ENCODE data around the gene AKR1C3. TPM values are rescaled to one million over a fixed set of nuclear protein-coding genes. Genes with fewer than 3 reads are reported as not detected.
"Not testable (repeated sequence)": the region's sequence is repeated elsewhere in the genome, so short reads cannot be mapped to it uniquely, and the experiment has no call there.

The AKR1C3 gene
- 1 to 10 TPM; 6.0 to 7.6 TPM for total RNA-seq

DNA sequence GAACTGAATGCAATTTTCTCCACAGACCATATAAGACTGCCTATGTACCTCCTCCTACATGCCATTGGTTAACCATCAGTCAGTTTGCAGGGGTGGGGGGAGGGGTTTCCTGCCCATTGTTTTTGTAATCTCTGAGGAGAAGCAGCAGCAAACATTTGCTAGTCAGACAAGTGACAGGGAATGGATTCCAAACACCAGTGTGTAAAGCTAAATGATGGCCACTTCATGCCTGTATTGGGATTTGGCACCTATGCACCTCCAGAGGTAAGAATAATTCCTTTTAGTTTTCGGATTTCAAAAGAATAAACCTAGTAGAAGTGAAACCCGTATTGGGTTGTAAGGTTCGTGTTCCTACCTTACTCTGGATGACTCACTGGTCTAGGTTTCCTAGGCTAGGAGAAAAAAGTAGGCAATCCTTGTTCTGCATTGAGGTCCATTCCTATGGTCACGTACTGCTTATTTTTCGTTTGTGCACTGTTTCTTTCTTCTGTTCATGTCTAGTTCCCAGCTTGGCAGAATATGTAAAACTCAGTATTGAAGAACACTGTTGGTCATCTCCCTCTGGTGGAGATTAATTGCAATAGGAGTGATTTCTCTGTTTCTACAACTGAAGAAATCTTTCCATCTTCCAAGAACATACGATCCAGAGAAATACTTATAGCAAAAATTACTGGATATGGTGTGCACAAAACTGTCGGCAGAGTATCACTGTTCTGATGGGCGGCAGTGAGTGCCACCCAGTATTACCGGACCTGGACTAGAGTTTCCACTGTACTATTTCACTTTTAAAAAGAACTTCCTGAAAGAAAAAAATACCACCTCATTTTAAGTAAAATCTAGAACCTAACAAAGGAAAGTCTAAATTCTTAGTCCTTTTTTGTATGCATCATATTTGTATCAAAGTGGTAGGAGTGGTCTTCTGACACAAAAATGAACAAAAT lies at the start of gene AKR1C3:
TSS of gene AKR1C3 (plus strand) at position 150 of the 941 bp plus-strand sequence. CDS start at position 181, 31 bp downstream.
- Mint-ChIP-seq H3K27ac (peak within 1 kb of the TSS; percentile 7), H3K4me1 (peaks cover 6% of the 10 kb centered on the region), H3K9me3 (no peaks in the 10 kb centered on the region), H3K27me3 (peaks cover 14% of the 10 kb centered on the region), H3K4me3 (peak within 1 kb of the TSS; percentile 62), H3K36me3 (ENCODE audit: low read depth) (no peaks in the 10 kb centered on the region)
- POLR2A ChIA-PET = interaction anchor here (1.3 kb wide), 1 partner anchor 319 kb away, joined by 3 read pairs; no protein-coding TSS in a partner anchor
- DNase-seq = no peak
- CTCF ChIA-PET = interaction anchor here (1.2 to 1.9 kb wide), 2 partner anchors 245 to 279 kb away, joined by 5 to 7 read pairs; no protein-coding TSS in a partner anchor

DNA sequence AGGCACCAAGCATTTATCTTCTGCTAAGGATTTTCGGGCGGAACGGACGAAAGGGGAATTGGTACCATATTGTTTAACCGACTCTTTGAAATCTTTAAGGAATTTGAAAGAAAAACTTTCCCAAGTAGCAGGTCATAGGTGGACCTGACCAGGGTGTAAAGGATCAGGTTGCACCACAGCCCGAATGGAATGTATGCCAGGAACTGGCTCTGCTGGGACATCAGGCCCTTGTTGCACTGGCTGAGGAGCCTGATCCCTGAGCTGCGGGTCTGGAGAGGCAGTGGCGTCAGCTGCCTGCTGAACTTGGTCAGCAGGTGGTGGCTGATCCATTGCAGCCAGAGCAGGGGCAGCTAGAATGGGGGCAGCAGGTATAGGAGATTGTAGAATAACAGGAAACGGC lies 49.1 kb upstream of the AKR1C3 start:
- Mint-ChIP-seq H3K27ac (no peak overlapping the region), H3K27me3 (no peaks in the 10 kb centered on the region), H3K36me3 (ENCODE audit: low read depth) (no peaks in the 10 kb centered on the region)

DNA sequence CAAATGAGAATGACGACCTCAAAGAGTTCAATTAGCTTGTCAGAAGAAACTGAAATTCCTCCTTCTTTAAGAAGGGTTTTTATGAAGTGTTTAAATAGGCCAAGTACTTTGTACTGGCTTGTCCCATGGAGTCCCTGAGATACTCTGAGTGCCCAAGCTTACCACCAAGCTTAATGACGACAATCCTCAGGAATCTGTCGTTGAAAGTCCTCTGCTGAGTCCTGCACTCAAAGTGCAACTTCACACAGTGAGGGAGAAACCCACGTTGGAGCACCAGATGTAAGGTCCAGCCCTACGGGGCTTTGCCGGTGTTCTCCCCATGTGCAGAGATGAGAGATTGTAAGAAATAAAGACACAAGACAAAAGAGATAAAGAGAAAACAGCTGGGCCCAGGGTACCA lies 47.8 kb upstream of the AKR1C3 start:
- H3K9me3 Mint-ChIP-seq = peaks cover 5% of the 10 kb centered on the region
- ChIA-PET POLR2A (no interaction called here), CTCF (no interaction called here)
- H3K36me3 Mint-ChIP-seq (ENCODE audit: low read depth) = no peaks in the 10 kb centered on the region
- H3K27ac Mint-ChIP-seq = no peak overlapping the region
- no peak overlapping the region for H3K4me3 Mint-ChIP-seq
- no peaks in the 10 kb centered on the region for H3K27me3 Mint-ChIP-seq
- DNase-seq = no peak
- peaks cover 1% of the 10 kb centered on the region for H3K4me1 Mint-ChIP-seq

More for the DNA sequence above, 49.1 kb upstream of the AKR1C3 start:
- Mint-ChIP-seq H3K4me1 (peaks cover 6% of the 10 kb centered on the region), H3K4me3 (no peak overlapping the region), H3K9me3 (peaks cover 5% of the 10 kb centered on the region)
- ChIA-PET POLR2A (no interaction called here), CTCF (no interaction called here)
- no peak for DNase-seq

DNA sequence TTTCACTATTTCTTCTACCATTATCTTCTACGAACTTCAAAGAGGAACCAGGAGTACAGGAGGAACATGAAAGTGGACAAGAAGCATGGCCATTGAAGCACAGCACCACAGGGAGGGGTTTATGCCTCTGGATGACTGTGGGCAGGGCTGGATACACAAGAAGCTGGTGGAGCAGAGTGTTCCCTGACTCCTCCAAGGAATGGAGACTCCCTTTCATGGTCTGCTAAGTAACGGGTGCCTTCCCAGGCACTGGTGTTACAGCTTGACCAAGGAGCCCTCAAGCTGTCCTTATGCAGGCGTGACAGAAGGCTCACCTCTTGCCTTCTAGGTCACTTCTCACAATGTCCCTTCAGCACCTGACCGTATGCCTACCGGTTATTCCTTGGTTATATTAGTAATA lies 47.2 kb upstream of the AKR1C3 start:
- H3K36me3 Mint-ChIP-seq (ENCODE audit: low read depth); DNase-seq; POLR2A ChIA-PET; H3K27ac Mint-ChIP-seq; H3K9me3 Mint-ChIP-seq; H3K4me1 Mint-ChIP-seq; H3K4me3 Mint-ChIP-seq; H3K27me3 Mint-ChIP-seq; CTCF ChIA-PET: not testable (repeated sequence)

DNA sequence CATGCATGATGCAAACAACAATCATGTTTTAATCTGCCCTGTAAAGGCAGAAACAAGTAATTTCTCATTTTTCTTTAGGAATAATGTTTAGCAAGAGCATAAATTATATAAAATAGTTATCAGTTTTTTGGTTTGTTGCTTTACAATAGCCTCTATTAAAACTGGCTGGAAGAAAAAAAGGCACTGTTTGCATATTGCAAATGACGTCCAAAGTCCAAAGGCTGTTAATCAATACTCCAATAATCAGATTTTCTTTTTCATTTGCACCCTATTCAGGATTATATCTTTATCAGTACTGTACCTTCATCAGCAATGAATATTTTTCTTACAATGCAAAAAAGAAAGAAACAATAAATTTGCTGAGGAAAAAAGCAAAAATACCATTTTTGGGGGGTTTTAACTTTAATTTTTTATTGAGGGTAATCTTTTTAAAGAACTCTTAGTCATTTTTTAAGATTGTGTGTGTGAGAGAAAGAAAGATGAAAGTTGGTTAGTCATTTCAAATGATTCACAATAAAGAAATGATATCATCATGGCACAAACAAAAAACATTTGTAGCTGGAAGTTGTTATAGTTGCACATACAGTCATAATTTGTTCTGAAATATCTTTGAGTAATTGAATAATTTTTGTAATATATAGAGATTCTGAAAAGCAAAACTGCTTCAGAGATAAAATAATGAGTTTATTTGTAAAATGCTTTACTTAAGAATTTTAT lies 46.1 kb upstream of the AKR1C3 start:
- H3K27me3 Mint-ChIP-seq = no peaks in the 10 kb centered on the region
- H3K4me1 Mint-ChIP-seq = no peaks in the 10 kb centered on the region
- CTCF ChIA-PET = no interaction called here
- DNase-seq = no peak
- H3K9me3 Mint-ChIP-seq = peaks cover 5% of the 10 kb centered on the region
- H3K27ac Mint-ChIP-seq = no peak overlapping the region
- no peaks in the 10 kb centered on the region for H3K36me3 Mint-ChIP-seq (ENCODE audit: low read depth)
- POLR2A ChIA-PET = no interaction called here
- H3K4me3 Mint-ChIP-seq = no peak overlapping the region

DNA sequence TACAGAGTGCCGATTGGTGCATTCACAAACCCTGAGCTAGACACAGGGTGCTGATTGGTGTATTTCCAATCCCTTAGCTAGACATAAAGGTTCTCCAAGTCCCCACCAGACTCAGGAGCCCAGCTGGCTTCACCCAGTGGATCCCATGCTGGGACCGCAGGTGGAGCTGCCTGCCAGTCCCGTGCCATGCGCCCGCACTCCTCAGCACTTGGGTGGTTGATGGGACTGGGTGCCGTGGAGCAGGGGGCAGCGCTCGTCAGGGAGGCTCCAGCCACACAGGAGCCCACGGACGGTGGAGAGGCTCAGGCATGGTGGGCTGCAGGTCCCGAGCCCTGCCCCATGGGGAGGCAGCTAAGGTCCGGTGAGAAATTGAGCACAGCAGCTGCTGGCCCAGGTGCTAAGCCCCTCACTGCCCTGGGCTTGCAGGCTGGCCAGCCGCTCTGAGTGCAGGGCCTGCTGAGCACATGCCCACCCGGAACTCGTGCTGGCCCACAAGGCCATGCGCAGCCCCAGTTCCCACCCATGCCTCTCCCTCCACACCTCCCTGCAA lies 41.2 kb upstream of the AKR1C3 start:
- H3K36me3 Mint-ChIP-seq (ENCODE audit: low read depth); H3K4me3 Mint-ChIP-seq; DNase-seq; CTCF ChIA-PET; H3K27ac Mint-ChIP-seq; H3K4me1 Mint-ChIP-seq; H3K27me3 Mint-ChIP-seq; POLR2A ChIA-PET; H3K9me3 Mint-ChIP-seq: not testable (repeated sequence)

DNA sequence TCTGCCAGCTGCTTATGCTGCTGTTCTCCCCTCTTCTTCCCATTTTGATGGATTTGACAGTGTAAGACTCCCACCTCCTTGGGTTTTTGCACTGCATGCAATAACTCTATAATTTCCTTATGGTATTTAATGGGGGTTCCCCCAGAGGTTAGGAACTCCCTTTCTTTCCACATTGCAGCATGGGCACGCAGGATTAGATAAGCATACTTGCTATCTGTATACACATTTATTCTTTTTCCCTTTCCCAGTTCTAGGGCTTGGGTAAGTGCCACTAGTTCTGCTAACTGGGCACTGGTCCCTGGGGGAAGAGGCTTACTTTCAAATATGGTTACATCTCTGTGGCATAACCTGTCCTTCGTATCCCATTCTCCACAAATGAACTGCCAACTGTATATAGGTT lies 39.4 kb upstream of the AKR1C3 start:
- H3K27ac Mint-ChIP-seq; POLR2A ChIA-PET; DNase-seq; H3K9me3 Mint-ChIP-seq; H3K4me1 Mint-ChIP-seq; H3K27me3 Mint-ChIP-seq; H3K4me3 Mint-ChIP-seq; H3K36me3 Mint-ChIP-seq (ENCODE audit: low read depth); CTCF ChIA-PET: not testable (repeated sequence)

DNA sequence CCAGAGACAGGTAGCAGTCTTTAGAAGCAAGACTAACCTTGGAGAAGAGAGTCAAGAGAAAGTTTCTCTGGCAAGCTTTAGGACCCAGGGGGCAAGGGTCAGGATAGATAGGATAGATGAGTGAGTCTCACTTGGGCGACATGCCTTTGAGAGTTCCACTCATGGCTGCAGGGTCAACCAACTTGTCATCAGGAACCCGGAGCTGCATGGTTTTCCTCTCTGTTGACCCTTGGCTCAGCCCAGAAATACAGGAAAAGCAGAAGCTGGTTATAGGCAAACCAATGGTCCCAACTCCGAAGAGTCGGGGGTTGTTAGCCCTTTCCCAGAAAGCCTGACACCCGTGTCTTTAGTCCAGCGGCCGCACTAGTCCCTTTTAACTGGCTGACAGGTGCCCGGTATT lies 34.9 kb upstream of the AKR1C3 start:
- H3K4me3 Mint-ChIP-seq; H3K9me3 Mint-ChIP-seq; CTCF ChIA-PET; H3K36me3 Mint-ChIP-seq (ENCODE audit: low read depth); POLR2A ChIA-PET; DNase-seq; H3K4me1 Mint-ChIP-seq; H3K27ac Mint-ChIP-seq; H3K27me3 Mint-ChIP-seq: not testable (repeated sequence)

DNA sequence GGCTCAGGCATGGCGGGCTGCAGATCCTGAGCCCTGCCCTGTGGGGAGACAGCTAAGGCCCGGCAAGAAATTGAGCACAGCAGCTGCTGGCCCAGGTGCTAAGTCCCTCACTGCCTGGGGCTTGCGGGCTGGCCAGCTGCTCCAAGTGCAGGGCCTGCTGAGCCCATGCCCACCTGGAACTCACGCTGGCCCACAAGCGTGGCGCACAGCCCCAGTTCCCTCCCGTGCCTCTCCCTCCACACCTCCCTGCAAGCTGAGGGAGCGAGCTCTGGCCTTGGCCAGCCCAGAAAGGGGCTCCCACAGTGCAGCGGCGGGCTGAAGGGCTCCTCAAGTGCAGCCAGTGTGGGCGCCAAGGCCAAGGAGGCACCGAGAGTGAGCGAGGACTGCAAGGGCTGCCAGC lies 33.4 kb upstream of the AKR1C3 start:
- POLR2A ChIA-PET, DNase-seq, CTCF ChIA-PET: not testable (repeated sequence)

DNA sequence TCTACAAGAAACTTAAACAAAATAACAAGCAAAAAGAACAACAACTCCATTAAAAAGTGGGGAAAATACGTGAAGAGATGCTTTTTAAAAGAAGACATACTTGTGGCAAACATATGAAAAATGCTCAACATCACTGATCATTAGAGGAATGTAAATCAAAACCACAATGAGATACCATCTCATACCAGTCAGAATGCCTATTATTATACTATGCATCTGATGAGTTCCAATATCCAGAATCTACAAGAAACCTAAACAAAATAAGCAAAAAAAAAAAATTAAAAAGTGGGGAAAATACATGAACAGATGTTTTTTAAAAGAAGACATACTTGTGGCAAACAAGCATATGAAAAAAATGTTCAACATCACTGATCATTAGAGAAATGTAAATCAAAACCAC lies 29.6 kb upstream of the AKR1C3 start:
- peaks cover 2% of the 10 kb centered on the region for H3K9me3 Mint-ChIP-seq
- no peak overlapping the region for H3K27ac Mint-ChIP-seq
- CTCF ChIA-PET = no interaction called here
- H3K36me3 Mint-ChIP-seq (ENCODE audit: low read depth) = no peaks in the 10 kb centered on the region
- no peak for DNase-seq
- H3K4me3 Mint-ChIP-seq = no peak overlapping the region
- H3K27me3 Mint-ChIP-seq = peaks cover 3% of the 10 kb centered on the region
- H3K4me1 Mint-ChIP-seq = no peaks in the 10 kb centered on the region
- POLR2A ChIA-PET = no interaction called here

More for the DNA sequence above, 33.4 kb upstream of the AKR1C3 start:
- H3K27me3 Mint-ChIP-seq; H3K4me3 Mint-ChIP-seq; H3K9me3 Mint-ChIP-seq; H3K36me3 Mint-ChIP-seq (ENCODE audit: low read depth); H3K4me1 Mint-ChIP-seq; H3K27ac Mint-ChIP-seq: not testable (repeated sequence)

DNA sequence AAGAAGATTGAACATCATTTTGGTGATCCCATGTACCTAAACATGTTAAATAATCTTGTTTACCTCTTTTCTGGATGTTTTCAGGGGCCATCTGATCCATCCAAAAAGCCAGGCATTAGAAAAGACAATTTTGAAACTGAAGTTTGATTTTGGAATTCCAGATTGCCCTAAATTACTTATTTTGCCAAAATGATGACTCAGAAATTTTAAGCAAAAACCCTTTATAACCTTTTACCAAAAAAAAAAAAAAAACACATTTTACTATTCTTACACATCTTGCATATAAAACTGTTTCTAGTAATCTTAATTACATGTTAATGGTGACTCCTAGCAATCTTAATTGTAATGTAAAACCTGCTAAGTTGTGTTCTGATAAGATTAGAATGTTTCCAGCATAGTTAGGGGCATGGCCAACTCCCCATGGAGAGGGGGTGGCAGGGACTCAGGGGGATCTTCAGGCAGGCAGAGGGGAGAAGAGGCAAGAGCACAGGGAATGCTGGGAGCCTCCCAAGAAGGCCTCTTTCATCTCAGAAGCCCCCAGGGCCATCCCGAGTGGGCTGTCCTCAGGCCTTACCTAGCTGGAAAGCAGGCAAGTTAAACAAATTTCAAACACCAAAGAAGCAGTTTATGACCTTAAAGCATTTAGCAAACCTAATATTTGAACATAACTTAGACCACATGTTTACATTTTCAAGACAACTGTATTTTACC lies 25.8 kb upstream of the AKR1C3 start:
- H3K4me1 Mint-ChIP-seq = no peaks in the 10 kb centered on the region
- no peak overlapping the region for H3K27ac Mint-ChIP-seq
- H3K9me3 Mint-ChIP-seq = peaks cover 4% of the 10 kb centered on the region
- no peaks in the 10 kb centered on the region for H3K27me3 Mint-ChIP-seq
- ChIA-PET CTCF (no interaction called here), POLR2A (no interaction called here)
- no peak for DNase-seq
- no peaks in the 10 kb centered on the region for H3K36me3 Mint-ChIP-seq (ENCODE audit: low read depth)
- no peak overlapping the region for H3K4me3 Mint-ChIP-seq

DNA sequence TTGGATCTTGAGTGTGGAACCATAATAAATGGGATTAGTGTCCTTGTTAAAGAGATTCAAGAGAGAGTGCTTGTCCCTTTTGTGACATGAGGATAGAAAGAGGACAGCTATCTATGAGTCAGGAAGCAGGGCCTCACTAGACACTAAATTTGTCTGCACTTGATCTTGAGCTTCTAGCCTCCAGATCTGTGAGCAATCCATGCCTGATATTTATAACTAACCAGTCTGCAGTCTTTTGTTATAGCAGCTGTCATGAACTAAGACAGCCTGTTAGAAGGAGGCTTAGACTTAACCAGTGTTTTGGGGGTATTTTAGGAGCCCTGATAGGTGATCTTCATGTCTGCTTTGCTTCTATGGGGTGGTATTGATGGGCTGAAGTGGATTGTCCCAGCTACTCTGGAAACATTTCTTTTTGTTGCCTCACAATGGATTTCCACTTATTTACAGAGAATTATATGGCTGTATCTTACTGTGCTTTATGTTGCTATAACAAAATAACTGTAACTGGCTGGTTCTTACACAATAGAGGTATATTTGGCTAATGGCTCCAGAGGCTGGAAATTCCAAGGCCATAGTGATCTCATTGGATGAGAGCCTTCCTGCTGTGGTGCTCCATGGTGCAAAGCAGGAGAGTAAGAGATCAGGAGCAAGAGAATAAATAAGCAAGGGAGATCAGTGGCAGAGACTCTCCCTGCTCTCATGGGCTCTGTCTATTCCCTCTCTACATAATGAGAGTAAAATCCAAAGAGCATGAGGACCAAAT lies 23.4 kb upstream of the AKR1C3 start:
- no peak for DNase-seq
- ChIA-PET POLR2A (no interaction called here), CTCF (no interaction called here)
- H3K27ac Mint-ChIP-seq = no peak overlapping the region
- H3K4me3 Mint-ChIP-seq = no peak overlapping the region
- peaks cover 4% of the 10 kb centered on the region for H3K9me3 Mint-ChIP-seq
- no peaks in the 10 kb centered on the region for H3K4me1 Mint-ChIP-seq
- H3K27me3 Mint-ChIP-seq = no peaks in the 10 kb centered on the region
- no peaks in the 10 kb centered on the region for H3K36me3 Mint-ChIP-seq (ENCODE audit: low read depth)

Data from activated CD4-positive, alpha-beta memory T cell treated with anti-CD3 and anti-CD28 coated beads, Interleukin-2, amount 10 ng/mL, durations not matched to agents 7 days and 5 days (primary cell).